ENCODE measurements around the gene EXOC3.

Gene EXOC3

GRCh38 chr5:478982-479535, 36.1 kb downstream of the EXOC3 start:
- Histone ChIP-seq H3K9me3 (ENCODE audit: control insufficient read depth, low read length) (no peaks in the 10 kb centered on the region), H3K27ac (ENCODE audit: insufficient read depth, low read depth, low read length, poor library complexity, severe bottlenecking) (no peak overlapping the region), H3K27me3 (ENCODE audit: control insufficient read depth, insufficient read depth, low read length, poor library complexity, severe bottlenecking) (peaks cover 35% of the 10 kb centered on the region), H3K4me3 (ENCODE audit: insufficient read depth, low read depth, low read length) (no peak overlapping the region), H3K36me3 (ENCODE audit: control insufficient read depth, insufficient read depth, low read length) (no peaks in the 10 kb centered on the region), H3K4me1 (ENCODE audit: control insufficient read depth, insufficient read depth, low read length) (peaks cover 6% of the 10 kb centered on the region)
- WGBS, 2 experiments, result 89% methylated on average over 18 of the region's 18 CpGs

GRCh38 chr5:479566-480319, 36.8 kb downstream of the EXOC3 start:
- H3K27me3 ChIP-seq (ENCODE audit: control insufficient read depth, insufficient read depth, low read length, poor library complexity, severe bottlenecking), result peaks cover 28% of the 10 kb centered on the region
- WGBS, 2 experiments, result 90% methylated on average over 34 of the region's 34 CpGs
- no peak overlapping the region for H3K4me3 ChIP-seq (ENCODE audit: insufficient read depth, low read depth, low read length)

GRCh38 chr5:481347-481746, 38.4 kb downstream of the EXOC3 start:
- WGBS, 2 experiments, result 94% methylated on average over 22 to 23 of the region's 23 CpGs
- H3K27ac ChIP-seq (ENCODE audit: insufficient read depth, low read depth, low read length, poor library complexity, severe bottlenecking), result no peak overlapping the region
- H3K27me3 ChIP-seq (ENCODE audit: control insufficient read depth, insufficient read depth, low read length, poor library complexity, severe bottlenecking), result peaks cover 12% of the 10 kb centered on the region
- no peaks in the 10 kb centered on the region for H3K4me1 ChIP-seq (ENCODE audit: control insufficient read depth, insufficient read depth, low read length)
- H3K36me3 ChIP-seq (ENCODE audit: control insufficient read depth, insufficient read depth, low read length), result no peaks in the 10 kb centered on the region
- no peaks in the 10 kb centered on the region for H3K9me3 ChIP-seq (ENCODE audit: control insufficient read depth, low read length)
- H3K4me3 ChIP-seq (ENCODE audit: insufficient read depth, low read depth, low read length), result no peak overlapping the region

More at GRCh38 chr5:479566-480319, 36.8 kb downstream of the EXOC3 start:
- H3K27ac ChIP-seq (ENCODE audit: insufficient read depth, low read depth, low read length, poor library complexity, severe bottlenecking), result no peak overlapping the region
- H3K4me1 ChIP-seq (ENCODE audit: control insufficient read depth, insufficient read depth, low read length), result peaks cover 3% of the 10 kb centered on the region
- no peaks in the 10 kb centered on the region for H3K36me3 ChIP-seq (ENCODE audit: control insufficient read depth, insufficient read depth, low read length)
- H3K9me3 ChIP-seq (ENCODE audit: control insufficient read depth, low read length), result no peaks in the 10 kb centered on the region

GRCh38 chr5:482021-482420, 39.0 kb downstream of the EXOC3 start:
- Histone ChIP-seq H3K27ac (ENCODE audit: insufficient read depth, low read depth, low read length, poor library complexity, severe bottlenecking) (no peak overlapping the region), H3K4me1 (ENCODE audit: control insufficient read depth, insufficient read depth, low read length) (no peaks in the 10 kb centered on the region)
- WGBS, 2 experiments, result 92 to 97% methylated on average over 20 to 23 of the region's 24 CpGs

GRCh38 chr5:482506-482905, 39.5 kb downstream of the EXOC3 start:
- H3K4me3 ChIP-seq (ENCODE audit: insufficient read depth, low read depth, low read length), result no peak overlapping the region
- 95 to 96% methylated on average over 27 of the region's 27 CpGs for WGBS, 2 experiments
- no peaks in the 10 kb centered on the region for H3K9me3 ChIP-seq (ENCODE audit: control insufficient read depth, low read length)

More at GRCh38 chr5:482021-482420, 39.0 kb downstream of the EXOC3 start:
- Histone ChIP-seq H3K27me3 (ENCODE audit: control insufficient read depth, insufficient read depth, low read length, poor library complexity, severe bottlenecking) (peaks cover 6% of the 10 kb centered on the region), H3K4me3 (ENCODE audit: insufficient read depth, low read depth, low read length) (no peak overlapping the region), H3K36me3 (ENCODE audit: control insufficient read depth, insufficient read depth, low read length) (no peaks in the 10 kb centered on the region), H3K9me3 (ENCODE audit: control insufficient read depth, low read length) (no peaks in the 10 kb centered on the region)

GRCh38 chr5:483011-483410, 40.0 kb downstream of the EXOC3 start:
- Histone ChIP-seq H3K36me3 (ENCODE audit: control insufficient read depth, insufficient read depth, low read length) (no peaks in the 10 kb centered on the region), H3K27ac (ENCODE audit: insufficient read depth, low read depth, low read length, poor library complexity, severe bottlenecking) (no peak overlapping the region), H3K4me3 (ENCODE audit: insufficient read depth, low read depth, low read length) (no peak overlapping the region), H3K4me1 (ENCODE audit: control insufficient read depth, insufficient read depth, low read length) (no peaks in the 10 kb centered on the region), H3K27me3 (ENCODE audit: control insufficient read depth, insufficient read depth, low read length, poor library complexity, severe bottlenecking) (no peaks in the 10 kb centered on the region), H3K9me3 (ENCODE audit: control insufficient read depth, low read length) (no peaks in the 10 kb centered on the region)
- 95 to 96% methylated on average over 26 of the region's 26 CpGs for WGBS, 2 experiments

More at GRCh38 chr5:482506-482905, 39.5 kb downstream of the EXOC3 start:
- Histone ChIP-seq H3K36me3 (ENCODE audit: control insufficient read depth, insufficient read depth, low read length) (no peaks in the 10 kb centered on the region), H3K4me1 (ENCODE audit: control insufficient read depth, insufficient read depth, low read length) (no peaks in the 10 kb centered on the region), H3K27me3 (ENCODE audit: control insufficient read depth, insufficient read depth, low read length, poor library complexity, severe bottlenecking) (peaks cover under 1% of the 10 kb centered on the region), H3K27ac (ENCODE audit: insufficient read depth, low read depth, low read length, poor library complexity, severe bottlenecking) (no peak overlapping the region)

GRCh38 chr5:483434-484140, 40.6 kb downstream of the EXOC3 start:
- no peaks in the 10 kb centered on the region for H3K4me1 ChIP-seq (ENCODE audit: control insufficient read depth, insufficient read depth, low read length)
- no peak overlapping the region for H3K27ac ChIP-seq (ENCODE audit: insufficient read depth, low read depth, low read length, poor library complexity, severe bottlenecking)
- no peaks in the 10 kb centered on the region for H3K9me3 ChIP-seq (ENCODE audit: control insufficient read depth, low read length)
- no peak overlapping the region for H3K4me3 ChIP-seq (ENCODE audit: insufficient read depth, low read depth, low read length)
- no peaks in the 10 kb centered on the region for H3K27me3 ChIP-seq (ENCODE audit: control insufficient read depth, insufficient read depth, low read length, poor library complexity, severe bottlenecking)
- no peaks in the 10 kb centered on the region for H3K36me3 ChIP-seq (ENCODE audit: control insufficient read depth, insufficient read depth, low read length)
- WGBS, 2 experiments, result 96% methylated on average over 34 of the region's 34 CpGs

- 94 to 95% methylated on average over 24 of the region's 24 CpGs for WGBS, 2 experiments
- H3K27me3 ChIP-seq (ENCODE audit: control insufficient read depth, insufficient read depth, low read length, poor library complexity, severe bottlenecking), result no peaks in the 10 kb centered on the region
These were observed 41.6 kb downstream of the EXOC3 start for GRCh38 chr5:484556-484955.

GRCh38 chr5:485113-485945, 42.4 kb downstream of the EXOC3 start:
- WGBS, 2 experiments, result 80% methylated on average over 29 of the region's 29 CpGs
- Histone ChIP-seq H3K4me3 (ENCODE audit: insufficient read depth, low read depth, low read length) (no peak overlapping the region), H3K9me3 (ENCODE audit: control insufficient read depth, low read length) (no peaks in the 10 kb centered on the region), H3K27ac (ENCODE audit: insufficient read depth, low read depth, low read length, poor library complexity, severe bottlenecking) (no peak overlapping the region), H3K4me1 (ENCODE audit: control insufficient read depth, insufficient read depth, low read length) (no peaks in the 10 kb centered on the region), H3K27me3 (ENCODE audit: control insufficient read depth, insufficient read depth, low read length, poor library complexity, severe bottlenecking) (no peaks in the 10 kb centered on the region), H3K36me3 (ENCODE audit: control insufficient read depth, insufficient read depth, low read length) (no peaks in the 10 kb centered on the region)

More at GRCh38 chr5:484556-484955, 41.6 kb downstream of the EXOC3 start:
- no peak overlapping the region for H3K27ac ChIP-seq (ENCODE audit: insufficient read depth, low read depth, low read length, poor library complexity, severe bottlenecking)
- no peaks in the 10 kb centered on the region for H3K36me3 ChIP-seq (ENCODE audit: control insufficient read depth, insufficient read depth, low read length)
- H3K4me3 ChIP-seq (ENCODE audit: insufficient read depth, low read depth, low read length), result no peak overlapping the region
- H3K9me3 ChIP-seq (ENCODE audit: control insufficient read depth, low read length), result no peaks in the 10 kb centered on the region
- no peaks in the 10 kb centered on the region for H3K4me1 ChIP-seq (ENCODE audit: control insufficient read depth, insufficient read depth, low read length)

Measured in ectodermal cell (in vitro differentiated cells).